SHP77 (cell line): Measurements from ENCODE around the gene ZFP28.

Experiments
- DNase-seq, 2 experiments: peaks; one replicate each; lab custom pipeline; 2025; lab: John Stamatoyannopoulos, UW

Gene ZFP28

DNA sequence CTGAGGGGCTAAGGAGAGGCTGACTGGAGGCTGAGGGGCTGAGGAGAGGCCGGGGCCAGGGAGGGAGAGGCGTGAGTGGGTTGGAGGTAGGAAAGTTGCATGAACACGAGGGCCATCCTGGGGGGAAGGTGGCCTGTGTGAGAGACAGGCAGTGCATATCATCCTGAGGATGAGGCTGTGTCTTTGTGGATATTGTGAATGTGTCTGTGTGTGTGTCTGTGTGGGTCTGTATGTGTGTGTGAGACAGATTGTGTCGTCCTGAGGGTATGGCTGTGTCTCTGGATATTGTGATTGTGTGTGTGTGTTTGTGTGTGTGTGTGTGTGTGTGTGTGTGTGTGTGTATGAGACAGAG, 56.8 kb downstream of the ZFP28 start:
- DNase-seq: no peak

DNA sequence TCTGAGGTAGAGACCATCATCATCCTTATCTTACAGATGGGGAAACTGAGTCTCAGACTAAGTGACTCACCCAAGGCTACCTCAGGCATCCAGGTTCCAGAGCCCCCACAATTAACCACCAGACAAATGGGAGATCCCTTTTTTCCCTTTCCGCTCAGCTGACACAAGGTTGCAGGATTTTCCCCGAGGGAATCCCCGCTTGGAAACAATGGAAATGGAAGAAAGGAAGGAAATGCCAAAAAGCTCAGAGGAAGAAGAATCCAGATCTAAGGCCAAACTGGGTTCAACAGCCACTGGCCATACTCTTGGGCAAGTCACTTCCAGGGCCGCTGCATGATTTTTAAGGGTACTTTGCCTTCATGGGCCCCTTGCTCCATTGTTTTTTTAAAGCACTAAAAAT, 57.9 kb downstream of the ZFP28 start:
- no peak for DNase-seq

DNA sequence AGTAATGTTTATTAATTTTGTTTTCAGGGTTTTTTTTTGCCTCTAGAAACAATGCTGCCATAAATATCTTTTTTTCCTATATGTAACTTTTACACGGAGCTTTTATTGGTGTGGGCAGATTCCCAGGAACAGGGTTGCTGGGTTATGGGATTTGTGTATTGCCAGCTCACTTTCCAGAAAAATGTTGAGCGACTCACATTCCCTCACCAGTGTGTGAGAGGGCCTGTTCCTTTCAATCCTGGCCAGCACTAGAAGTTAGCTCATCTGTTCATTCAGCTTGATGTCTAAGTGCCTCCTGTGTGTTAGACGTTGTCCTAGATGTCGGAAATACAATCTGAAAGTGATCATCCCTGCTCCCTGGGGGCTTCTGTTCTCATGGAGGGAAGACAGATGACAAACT, 58.9 kb downstream of the ZFP28 start:
- DNase-seq: no peak

DNA sequence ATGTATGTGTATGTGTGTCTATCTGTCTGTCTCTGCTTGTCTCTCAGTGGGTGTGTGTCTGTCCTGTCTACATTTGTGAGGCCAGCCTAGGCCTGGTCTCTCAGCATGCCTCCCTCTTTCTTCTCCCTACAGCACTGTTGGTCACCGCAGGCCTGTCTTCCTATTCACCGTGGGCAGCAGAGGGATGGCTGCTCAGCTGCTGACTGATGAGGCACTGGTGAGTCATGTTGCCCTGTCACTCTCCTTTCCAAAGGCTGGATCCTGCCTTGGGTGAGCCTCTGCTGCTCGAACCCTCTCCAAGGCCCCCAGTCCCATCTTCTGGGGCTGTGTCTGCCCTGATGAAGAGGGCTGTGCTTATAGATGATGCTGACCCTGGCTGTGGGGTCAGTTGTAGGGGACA, 62.6 kb downstream of the ZFP28 start:
- no peak for DNase-seq

DNA sequence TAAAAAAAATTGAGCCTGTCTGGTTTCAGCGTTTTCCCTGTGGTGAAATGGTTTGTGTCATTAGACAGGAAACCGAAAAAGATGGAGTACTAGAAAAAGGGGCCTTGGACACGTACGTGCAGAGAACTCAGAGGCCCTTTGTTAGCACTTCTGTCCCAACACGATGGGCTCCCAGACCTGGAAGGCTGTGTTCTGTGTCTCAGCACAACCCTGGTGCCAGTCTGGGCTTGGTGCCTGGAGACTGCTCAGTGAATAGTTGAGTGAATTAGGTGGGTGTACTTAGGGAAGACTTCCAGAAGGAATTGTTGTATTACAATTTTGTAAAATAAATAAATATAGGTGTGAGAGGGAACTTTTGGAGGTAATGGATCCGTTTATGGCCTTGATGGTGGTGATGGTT, 65.1 kb downstream of the ZFP28 start:
- DNase-seq: no peak
